Suprapubic skin (tissue), 4 donors: ENCODE data around the gene RNPS1.

Experiments
- EP300 ChIP-seq: sonication (generic); formaldehyde crosslinking; IDR thresholded peaks from one replicate; pipeline ENCODE4 v1.6.1; 2017; ENCODE audit warnings: antibody characterized with exemption
- POLR2A ChIP-seq, 2 donors: fragments of 450-650 bp; IDR thresholded peaks; one replicate each; pipeline ENCODE4 v1.6.1; 2017; ENCODE audit warnings: antibody characterized with exemption in 2 of 2, mild to moderate bottlenecking in 2 of 2, moderate library complexity in 2 of 2
- POLR2AphosphoS5 ChIP-seq, 3 donors: sonication (generic); formaldehyde crosslinking; IDR thresholded peaks; one replicate each; pipeline ENCODE4 v1.6.1; 2017; ENCODE audit warnings: antibody characterized with exemption in 3 of 3
- TF ChIP-seq, protein P1 (sequence below), 2 donors: fragments of 200-600 bp in 1 of 2; fragments of 450-650 bp in 1 of 2; sonication (generic) in 1 of 2; IDR thresholded peaks; one replicate each; pipeline ENCODE4 v1.5.1; 2016 to 2019; ENCODE audit warnings: antibody characterized with exemption in 2 of 2, mild to moderate bottlenecking in 1 of 2, moderate library complexity in 1 of 2

DNA sequence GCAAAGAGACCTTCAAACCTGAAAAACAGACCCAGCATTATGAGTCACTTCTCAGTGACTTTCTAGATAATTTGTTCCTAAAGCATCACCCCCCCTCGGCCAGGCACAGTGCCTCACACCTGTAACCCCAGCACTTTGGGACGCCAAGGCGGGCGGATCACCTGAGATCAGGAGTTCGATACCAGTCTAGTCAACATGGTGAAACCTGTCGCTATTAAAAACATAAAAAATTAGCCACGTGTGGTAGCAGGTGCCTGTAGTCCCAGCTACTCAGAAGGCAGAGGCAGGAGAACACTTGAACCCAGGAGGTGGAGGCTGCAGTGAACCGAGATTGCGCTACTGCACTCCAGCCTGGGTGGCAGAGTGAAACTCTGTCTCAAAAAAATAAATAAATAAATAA is 24.3 kb upstream of the RNPS1 start:
- TF ChIP-seq, protein P1, sequence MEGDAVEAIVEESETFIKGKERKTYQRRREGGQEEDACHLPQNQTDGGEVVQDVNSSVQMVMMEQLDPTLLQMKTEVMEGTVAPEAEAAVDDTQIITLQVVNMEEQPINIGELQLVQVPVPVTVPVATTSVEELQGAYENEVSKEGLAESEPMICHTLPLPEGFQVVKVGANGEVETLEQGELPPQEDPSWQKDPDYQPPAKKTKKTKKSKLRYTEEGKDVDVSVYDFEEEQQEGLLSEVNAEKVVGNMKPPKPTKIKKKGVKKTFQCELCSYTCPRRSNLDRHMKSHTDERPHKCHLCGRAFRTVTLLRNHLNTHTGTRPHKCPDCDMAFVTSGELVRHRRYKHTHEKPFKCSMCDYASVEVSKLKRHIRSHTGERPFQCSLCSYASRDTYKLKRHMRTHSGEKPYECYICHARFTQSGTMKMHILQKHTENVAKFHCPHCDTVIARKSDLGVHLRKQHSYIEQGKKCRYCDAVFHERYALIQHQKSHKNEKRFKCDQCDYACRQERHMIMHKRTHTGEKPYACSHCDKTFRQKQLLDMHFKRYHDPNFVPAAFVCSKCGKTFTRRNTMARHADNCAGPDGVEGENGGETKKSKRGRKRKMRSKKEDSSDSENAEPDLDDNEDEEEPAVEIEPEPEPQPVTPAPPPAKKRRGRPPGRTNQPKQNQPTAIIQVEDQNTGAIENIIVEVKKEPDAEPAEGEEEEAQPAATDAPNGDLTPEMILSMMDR (IDR thresholded peaks at IDR 0.05) = no peak
- TF ChIP-seq POLR2AphosphoS5 (IDR thresholded peaks at IDR 0.05) (no peak), EP300 (no peak), POLR2A (IDR thresholded peaks at IDR 0.05) (no peak)
